Measurements from ENCODE around the gene VPS13D.
"Not testable (repeated sequence)": the region's sequence is repeated elsewhere in the genome, so short reads cannot be mapped to it uniquely, and the experiment has no call there.

Gene VPS13D

GRCh38 chr1:12196641-12197482 lies 33.0 kb upstream of the VPS13D start:
- DNase-seq (ENCODE audit: low spot score) = no peak

GRCh38 chr1:12197483-12197880 lies 32.3 kb upstream of the VPS13D start:
- DNase-seq (ENCODE audit: low spot score) = no peak

GRCh38 chr1:12200208-12200607 lies 29.6 kb upstream of the VPS13D start:
- DNase-seq (ENCODE audit: low spot score) = no peak

- no peak for DNase-seq (ENCODE audit: low spot score)
These were observed 28.3 kb upstream of the VPS13D start for GRCh38 chr1:12201352-12202189.

- no peak for DNase-seq (ENCODE audit: low spot score)
These were observed 27.7 kb upstream of the VPS13D start for GRCh38 chr1:12202190-12202497.

GRCh38 chr1:12202577-12202976 lies 27.3 kb upstream of the VPS13D start:
- no peak for DNase-seq (ENCODE audit: low spot score)

GRCh38 chr1:12203216-12204007 lies 26.4 kb upstream of the VPS13D start:
- no peak for DNase-seq (ENCODE audit: low spot score)

- no peak for DNase-seq (ENCODE audit: low spot score)
These were observed 25.7 kb upstream of the VPS13D start for GRCh38 chr1:12204140-12204539.

- DNase-seq (ENCODE audit: low spot score) = no peak
These were observed 24.8 kb upstream of the VPS13D start for GRCh38 chr1:12204754-12205658.

- no peak for DNase-seq (ENCODE audit: low spot score)
These were observed 23.6 kb upstream of the VPS13D start for GRCh38 chr1:12206238-12206637.

- DNase-seq (ENCODE audit: low spot score) = no peak
These were observed 22.9 kb upstream of the VPS13D start for GRCh38 chr1:12206792-12207424.

- DNase-seq (ENCODE audit: low spot score) = no peak
These were observed 21.6 kb upstream of the VPS13D start for GRCh38 chr1:12208271-12208670.

- DNase-seq (ENCODE audit: low spot score) = peak; percentile 90
These were observed 20.9 kb upstream of the VPS13D start for GRCh38 chr1:12208764-12209494.

- no peak for DNase-seq (ENCODE audit: low spot score)
These were observed 20.4 kb upstream of the VPS13D start for GRCh38 chr1:12209495-12209832.

- DNase-seq (ENCODE audit: low spot score) = no peak
These were observed 14.5 kb upstream of the VPS13D start for GRCh38 chr1:12215118-12215961.

- no peak for DNase-seq (ENCODE audit: low spot score)
These were observed 10.0 kb upstream of the VPS13D start for GRCh38 chr1:12219800-12220199.

- DNase-seq (ENCODE audit: low spot score) = no peak
These were observed 8.9 kb upstream of the VPS13D start for GRCh38 chr1:12220890-12221289.

GRCh38 chr1:12222700-12223099 lies 7.1 kb upstream of the VPS13D start:
- not testable (repeated sequence) for DNase-seq (ENCODE audit: low spot score)

- DNase-seq (ENCODE audit: low spot score) = not testable (repeated sequence)
These were observed 5.7 kb upstream of the VPS13D start for GRCh38 chr1:12224092-12224491.

Measured in left forelimb (tissue), 1 donor.